ENCODE data around the gene TMLHE.

- TF ChIP-seq CTCF (IDR thresholded peaks at IDR 0.05), result no peak
- no peak for TF ChIP-seq EZH2 (IDR thresholded peaks at IDR 0.05; ENCODE audit: borderline replicate concordance, insufficient read depth, low read depth, low read length, poor library complexity, severe bottlenecking)
These were observed 3.2 kb upstream of the TMLHE start for GRCh38 chrX:155615938-155616337.
